Endometrial microvascular endothelial cells (primary cell): ENCODE measurements around the gene PDCD1LG2. TPM values are rescaled to one million over a fixed set of nuclear protein-coding genes. Genes with fewer than 3 reads are reported as not detected.
"Not testable (repeated sequence)": the region's sequence is repeated elsewhere in the genome, so short reads cannot be mapped to it uniquely, and the experiment has no call there.

Source experiments
- in situ Hi-C: cut with HindIII; loops from 2 replicates; pipeline ENCODE4 v1.10.0; 2017; ENCODE audit warnings: low sequenced_read_pairs, low pct_unique_long_range_greater_than_20kb; ENCODE audit errors: inconsistent ontology term
- total RNA-seq: library from RNA; depleted of rRNA; stranded (reverse); fragments of >200 nt; gene quantifications from one replicate; pipeline ENCODE4 v1.2.3, GENCODE V29; 2015; ENCODE audit errors: inconsistent ontology term

The PDCD1LG2 gene
- total RNA-seq, 1 donor from 2014 or later, result 52.5 TPM

DNA sequence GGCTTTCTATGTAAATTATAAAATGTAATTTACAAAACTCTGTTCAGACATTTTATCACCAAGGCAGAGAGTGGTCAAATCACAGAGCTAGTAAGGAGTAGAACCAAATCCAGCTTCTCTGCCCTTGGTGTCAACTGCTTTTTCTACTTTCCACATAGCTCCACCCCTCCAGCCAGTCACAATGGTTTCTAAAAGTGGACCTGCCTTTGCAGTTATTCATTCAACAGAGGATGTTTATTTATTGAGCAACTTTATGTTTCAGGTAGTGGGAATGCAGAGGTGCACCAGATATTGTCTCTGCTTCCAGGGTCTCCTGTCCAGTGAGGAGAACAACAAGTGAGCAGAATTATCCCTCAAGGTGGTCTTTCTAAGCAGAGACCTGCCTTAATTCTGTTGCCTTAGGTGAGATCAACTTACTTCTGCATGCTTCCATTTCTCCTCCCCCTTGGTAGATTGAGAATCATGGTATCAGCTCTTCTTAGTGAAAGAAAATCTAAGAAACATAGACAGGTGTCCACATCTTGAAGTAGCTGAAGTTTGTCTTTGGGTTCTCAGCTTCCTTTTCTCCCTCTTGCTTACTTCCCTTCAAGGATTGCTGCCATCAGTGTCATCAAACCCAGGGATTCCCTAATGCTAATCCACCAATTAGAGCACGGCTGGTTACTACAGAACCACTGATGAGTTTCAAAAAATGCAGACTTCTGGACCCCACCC is 17.2 kb upstream of the PDCD1LG2 start:
- in situ Hi-C loops, result no loop called here

DNA sequence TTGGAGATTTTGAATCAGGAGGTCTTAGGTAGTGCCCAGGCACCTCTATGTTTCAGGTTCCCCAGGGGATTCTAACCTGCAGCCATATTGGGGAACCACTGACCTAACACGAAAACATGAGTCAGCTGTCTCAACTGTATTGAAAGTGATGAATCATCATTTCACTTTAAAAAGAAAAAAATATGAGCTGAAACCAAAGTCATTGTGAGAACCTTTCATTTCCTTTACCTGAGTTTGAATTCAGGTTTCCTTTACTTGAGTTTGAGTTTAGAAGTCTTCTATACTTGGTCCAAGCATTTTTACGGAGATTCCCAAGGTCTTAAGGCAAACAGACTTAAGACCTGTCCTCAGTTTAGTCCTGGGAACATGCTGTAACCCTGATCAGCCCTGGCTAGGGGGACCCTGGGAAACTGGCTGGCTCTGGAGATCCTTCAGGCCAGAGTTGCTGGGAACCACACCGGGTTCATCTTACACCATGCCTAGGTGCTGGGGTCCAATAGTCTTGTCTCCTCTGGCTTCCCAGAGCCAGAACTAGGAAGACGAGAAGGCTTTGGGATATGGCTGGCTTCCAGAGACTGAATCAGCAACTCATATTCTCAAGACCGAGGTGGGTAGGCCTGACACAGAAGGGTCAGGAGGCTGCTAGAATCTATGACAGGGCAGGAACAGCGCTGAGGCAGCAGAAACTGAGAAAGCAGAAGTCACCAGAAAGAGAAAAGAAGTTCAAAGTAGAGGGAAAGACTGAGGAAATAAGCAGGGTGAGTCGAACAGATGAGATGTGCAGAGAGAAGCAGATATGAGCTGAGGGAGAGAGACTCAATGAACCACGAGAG is 16.4 kb upstream of the PDCD1LG2 start:
- in situ Hi-C loops, result no loop called here

DNA sequence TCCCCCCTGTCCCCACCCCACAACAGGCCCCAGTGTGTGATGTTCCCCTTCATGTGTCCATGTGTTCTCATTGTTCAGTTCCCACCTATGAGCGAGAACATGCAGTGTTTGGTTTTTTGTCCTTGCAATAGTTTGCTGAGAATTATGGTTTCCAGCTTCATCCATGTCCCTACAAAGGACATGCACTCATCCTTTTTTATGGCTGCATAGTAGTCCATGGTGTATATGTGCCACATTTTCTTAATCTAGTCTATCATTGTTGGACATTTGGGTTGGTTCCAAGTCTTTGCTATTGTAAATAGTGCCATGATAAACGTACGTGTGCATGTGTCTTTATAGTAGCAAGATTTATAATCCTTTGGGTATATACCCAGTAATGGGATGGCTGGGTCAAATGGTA is 15.6 kb upstream of the PDCD1LG2 start:
- in situ Hi-C loops, result not testable (repeated sequence)

DNA sequence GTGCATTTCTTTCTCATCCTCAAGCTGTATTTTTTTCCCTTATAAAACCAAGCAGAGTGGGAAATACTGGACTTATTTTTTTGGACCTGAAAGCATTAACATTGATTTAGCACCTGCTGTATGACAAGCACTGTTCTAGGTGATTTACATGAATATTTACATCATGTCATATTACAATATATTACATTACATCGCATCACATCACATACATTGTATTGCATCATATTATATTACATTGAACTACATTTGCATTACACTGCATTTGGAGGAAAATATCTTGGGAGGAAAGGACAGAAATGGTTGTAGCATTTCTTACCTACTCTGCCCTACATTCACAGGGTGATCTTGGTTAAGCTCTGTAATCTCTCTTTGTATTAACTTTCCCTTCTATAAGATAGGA is 11.2 kb upstream of the PDCD1LG2 start:
- in situ Hi-C loops, result no loop called here

DNA sequence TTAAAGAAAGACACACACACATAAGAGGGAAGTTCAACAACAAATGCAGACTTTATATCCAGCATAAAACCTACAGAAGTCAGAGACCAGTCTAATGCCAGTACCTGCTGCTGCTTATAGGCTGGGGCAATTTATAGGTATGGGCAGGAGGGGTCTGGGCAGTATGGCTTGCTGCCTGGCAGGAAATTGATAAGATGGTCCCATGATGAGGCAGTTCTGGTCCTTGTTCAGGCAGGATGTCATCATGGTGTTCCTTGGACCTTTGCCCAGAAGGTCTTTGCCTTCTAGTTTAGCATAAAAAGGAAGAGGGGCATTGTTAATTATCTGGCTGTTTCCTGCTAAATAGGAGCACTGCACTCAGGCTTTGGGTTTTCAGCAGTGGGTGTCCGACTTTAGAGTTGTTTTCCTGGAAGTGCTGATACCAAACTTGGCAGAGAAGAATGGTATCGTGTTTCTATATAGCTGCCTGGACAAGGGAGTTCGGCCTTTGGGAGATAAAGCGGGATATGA is 10.4 kb upstream of the PDCD1LG2 start:
- in situ Hi-C loops, result no loop called here

DNA sequence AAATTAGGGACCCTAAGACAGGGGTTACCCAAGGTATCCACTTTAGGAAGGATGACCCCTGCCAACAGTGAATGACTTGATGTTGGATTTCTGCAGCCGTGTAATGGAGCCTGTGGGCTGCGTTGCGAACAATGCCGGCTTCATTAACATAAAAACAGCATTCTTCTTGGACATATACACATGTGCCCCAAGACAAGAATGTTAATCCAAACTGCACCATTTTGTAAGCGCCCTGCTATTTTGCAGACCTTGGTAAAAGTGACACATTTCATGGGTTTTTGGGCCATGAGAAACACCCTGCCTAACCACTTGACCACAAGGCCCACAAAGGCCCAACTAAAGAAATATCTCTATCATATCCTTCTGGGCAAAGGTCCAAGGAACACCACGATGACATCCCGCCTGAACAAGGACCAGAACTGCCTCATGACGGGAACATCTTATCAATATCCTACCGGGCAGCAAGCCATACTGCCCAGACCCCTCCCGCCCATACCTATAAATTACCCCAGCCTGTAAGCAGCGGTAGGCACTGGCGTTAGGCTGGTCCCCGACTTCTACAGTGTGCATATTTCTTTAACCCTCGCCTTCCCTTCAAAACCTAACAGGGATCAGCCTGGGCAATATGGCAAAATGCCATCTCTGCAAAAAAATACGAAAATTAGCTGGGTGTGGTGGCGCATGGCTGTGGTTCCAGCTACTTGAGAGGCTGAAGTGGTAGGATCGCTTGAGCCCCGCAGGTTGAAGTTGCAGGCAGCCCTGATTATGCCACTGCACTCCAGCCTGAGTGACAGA is 9.7 kb upstream of the PDCD1LG2 start:
- in situ Hi-C loops, result no loop called here

DNA sequence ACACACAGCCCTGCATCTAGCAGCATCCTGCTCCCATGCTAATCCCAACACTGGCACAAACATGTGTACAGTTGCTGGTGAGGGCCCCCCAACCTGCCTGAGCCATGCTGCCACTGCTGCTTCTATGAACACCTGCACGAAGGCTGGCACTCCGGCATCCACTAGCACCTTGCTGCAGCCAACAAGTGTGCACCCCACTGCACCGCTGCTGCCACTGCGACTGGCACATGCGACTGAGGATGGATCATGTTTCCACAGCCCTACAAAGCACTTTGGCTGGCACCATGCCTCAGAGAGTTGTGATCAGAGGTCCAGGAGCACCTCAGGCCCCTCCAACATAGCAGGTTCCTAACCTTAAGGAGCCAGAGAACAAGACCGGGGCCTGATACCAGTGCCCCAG is 7.8 kb upstream of the PDCD1LG2 start:
- in situ Hi-C loops, result no loop called here

DNA sequence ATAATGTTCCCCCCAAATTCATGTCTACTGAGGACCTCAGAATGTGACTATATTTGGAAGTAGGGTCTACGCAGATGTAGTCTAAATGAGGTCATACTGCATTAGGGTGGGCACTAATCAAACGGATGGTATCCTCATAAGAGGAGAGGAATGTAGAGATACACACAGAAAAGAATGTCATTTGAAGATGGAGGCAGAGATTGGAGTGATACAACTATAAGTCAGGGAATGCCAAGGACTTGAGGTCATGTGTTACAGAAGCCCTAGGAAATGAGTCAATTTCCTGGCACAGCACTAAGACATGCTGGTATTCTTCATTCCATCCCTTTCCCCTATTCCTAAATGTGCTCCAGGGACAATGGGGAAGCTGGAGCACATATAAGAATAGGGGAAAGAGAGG is 758 bp upstream of the PDCD1LG2 start:
- in situ Hi-C loops, result no loop called here

DNA sequence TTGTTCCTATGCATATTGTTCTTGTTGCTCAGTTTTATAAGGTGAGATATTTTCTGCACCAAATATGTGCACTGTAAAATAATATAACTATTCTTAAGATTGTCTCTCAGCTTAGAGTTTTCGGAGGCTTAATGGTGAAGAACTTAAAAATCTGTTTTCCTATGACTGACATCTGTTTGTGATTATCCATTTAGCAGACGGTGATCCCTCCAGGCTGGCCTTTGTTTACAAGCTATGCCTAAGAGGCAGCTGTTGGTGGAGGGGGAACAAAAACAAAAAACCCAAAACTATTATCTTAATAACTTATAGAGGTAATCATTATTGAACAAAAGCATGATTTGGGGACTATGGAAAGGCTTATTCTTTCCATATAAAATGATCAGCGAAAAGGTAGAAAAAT is 658 bp downstream of the PDCD1LG2 start:
- in situ Hi-C loops, result no loop called here

DNA sequence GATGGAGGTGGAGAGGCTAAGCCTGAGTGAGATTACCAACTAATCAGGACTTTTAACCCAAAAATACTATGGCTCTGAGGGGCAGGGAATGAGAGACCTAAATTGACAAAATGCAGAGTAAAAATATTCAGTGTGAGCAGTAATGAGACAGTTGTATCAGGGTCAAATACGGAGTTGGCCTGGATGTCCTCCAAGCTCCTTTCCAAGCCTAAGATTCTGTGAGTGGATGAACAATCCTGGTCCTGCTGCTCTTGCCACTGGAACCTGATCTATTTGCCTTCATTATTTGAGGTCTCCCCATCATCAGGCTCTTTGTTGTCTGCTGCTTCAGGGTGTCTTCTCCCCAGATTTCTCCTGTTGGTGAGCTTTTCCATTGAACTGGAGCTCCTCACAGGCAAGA is 1.1 kb downstream of the PDCD1LG2 start:
- in situ Hi-C loops, result no loop called here

DNA sequence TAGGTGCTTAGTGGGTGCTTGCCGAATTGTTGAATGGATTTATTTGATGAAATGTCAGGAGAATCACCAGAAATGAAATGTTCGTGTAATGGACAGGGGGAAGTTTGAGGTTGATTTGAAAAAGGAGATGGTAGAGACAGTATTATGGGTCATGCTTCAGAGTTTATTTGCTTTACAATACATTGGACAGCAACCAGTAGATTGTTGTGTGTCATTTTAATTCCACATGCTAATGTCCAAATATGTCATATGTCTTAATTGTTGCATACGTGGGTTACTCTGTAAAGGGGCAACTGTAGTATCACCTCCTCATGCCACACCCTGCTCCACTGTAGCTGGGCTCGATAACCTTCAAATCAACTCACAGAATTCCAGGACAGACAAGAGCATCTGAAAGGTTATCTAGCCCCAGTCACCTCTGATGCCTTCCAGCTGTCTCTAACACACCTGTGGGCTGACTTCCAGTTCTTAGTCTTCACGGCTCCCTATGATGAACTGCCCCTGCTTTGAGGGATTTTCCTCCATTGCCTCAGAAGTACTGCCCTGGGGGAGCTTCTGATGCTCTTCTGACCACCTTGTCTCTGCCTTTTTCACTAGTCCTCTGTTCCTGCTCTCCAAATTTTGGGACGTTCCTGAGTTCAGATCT is 1.7 kb downstream of the PDCD1LG2 start:
- in situ Hi-C loops, result no loop called here

DNA sequence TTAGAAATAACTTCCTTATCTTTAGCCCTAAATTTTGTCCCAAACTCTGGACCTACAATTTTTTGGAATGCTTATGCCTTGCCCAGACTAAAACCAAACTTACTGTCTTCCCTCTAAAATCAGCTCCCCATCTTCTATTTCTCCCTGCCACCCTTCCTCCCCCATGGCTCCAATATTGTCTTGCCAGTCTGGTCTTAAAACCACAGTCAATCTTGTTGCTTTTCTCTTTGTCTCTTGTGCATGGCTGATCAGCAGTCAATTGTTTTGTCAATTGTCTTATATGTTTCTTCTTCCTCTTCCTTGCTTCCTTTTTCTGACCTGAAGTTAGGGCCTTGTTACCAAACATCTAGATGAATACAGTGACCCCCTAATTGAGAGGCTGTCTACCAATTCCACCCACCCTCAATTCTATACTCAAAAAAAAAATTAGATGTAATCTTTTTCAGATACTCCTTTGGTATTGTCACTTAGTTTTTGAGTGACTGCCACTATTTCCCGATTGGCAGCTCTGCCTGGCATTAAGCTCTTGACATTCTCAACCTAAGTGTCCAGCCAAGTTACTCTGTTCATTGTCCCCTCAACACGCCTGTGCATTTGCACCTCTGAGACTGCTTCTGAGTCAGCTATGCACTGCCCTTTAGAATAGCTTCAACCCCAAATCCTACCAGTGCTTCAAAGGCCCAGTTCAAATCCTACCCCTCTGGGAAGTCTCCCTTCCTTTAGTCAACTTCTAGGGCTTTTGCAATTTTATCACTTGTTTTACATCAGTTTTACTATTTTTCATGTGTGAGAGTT is 2.5 kb downstream of the PDCD1LG2 start:
- in situ Hi-C loops, result no loop called here

DNA sequence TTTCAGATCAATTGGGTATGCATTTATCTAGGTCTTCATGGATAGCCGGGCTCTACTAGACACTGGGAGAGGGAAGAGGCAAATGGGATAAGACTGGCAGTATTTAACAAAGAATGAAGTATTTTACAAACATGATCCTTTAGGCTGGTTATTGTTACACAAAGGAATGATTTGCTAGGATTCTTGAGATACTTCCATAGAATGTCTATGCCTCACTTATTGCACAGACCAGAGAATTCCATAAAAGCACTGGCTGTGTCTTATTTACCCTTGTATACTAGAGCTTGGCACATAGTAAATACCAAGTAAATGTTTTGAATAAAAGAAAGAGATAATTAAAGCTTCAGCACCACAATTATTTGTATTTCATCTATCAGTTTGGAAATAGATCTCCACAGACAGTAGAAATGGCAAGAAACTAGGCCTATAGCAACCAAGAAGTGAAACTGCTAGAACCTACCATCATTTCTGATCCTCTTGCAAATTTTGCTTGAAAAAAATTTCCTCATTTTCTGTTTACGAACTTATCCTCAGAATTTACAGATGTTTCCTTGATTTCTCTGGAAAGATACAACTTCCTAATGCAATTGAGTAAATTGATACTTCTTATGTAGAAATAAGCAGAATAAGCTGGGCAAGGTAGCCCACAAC is 3.8 kb downstream of the PDCD1LG2 start:
- in situ Hi-C loops, result no loop called here

DNA sequence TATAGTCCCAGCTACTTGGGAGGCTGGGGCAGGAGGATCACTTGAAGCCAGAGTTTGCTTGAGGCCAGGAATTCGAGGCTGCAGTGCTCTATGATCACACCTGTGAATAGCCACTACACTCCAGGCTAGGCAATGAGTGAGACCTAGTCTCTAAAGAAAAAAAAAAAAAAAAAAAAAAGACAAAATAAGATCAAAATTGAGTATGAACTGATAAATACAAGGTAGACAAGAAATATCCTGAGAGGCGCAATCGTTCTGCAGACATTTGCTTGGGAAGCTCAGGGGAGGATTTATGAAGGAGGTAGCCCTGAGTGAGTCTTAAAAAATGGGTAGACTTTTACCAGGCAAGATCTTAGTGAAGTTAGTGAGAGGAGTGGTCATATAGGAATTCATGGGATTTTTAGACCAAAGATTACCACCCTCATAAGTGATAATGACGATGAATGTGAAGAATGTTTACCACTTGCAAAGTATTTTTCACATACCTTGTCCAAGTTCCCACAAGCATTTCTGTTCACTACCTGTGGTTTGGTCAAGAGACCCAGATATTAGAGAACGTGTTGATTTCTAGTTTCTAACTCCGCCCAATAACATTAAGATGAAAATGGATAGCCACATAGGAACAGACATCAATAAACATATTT is 4.4 kb downstream of the PDCD1LG2 start:
- in situ Hi-C loops, result no loop called here

DNA sequence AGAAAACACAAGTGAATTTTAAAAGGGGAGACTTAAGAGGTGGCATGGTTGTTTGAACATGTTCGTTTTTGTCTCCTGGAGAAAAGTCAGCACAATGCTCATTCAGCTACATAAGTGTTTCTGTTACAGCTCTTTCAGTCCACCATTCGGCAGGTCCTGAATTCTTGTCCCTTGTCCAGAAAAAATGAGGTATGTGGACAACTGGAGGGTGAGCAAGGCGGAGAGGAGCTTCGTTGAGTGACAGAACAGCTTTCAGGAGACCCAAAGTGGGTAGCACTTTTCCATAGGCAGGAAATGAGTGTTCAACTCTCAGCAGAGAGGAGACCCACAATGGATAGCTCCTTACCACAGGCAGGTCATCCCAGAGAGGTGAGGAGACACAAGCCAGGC is 4.9 kb downstream of the PDCD1LG2 start:
- in situ Hi-C loops, result no loop called here

DNA sequence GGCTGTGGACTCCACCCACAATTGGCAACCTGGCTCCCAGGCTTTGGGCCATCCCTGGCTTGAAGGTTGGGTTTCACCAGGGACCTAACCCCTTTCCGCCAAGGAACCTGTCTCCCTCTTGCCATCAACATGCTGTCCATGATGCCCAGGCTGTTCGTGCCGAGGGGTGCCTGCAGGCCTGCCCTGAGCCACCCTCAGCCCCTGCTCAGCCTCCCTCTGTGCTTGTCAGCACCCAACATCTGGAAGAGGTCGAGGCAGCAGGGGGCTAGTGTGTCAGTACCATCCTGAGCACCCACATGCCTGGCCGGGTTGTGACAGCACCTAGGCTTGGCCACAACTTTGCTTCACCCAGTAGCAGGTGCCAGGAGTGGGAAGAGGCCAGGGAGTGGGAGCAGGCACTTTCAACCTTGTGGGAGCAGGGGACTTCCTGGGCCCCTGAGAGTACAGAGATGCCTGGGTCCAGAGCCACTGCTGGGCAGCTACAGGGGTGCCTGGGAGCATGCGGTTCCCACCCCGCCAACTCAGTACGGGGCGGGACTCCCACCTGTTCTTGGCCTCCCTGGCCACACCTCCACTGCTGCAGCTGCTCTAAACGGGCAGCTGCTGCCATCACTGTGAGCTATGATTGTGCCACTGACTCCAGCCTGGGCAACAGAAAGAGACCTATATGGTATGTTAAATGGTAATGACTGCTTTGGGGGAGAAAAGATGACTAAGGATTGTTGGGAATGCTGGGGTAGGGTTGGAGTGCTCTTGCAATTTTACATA is 6.3 kb downstream of the PDCD1LG2 start:
- in situ Hi-C loops, result no loop called here
